ENCODE measurements around the gene PLCB1. TPM values are rescaled to one million over a fixed set of nuclear protein-coding genes. Genes with fewer than 3 reads are reported as not detected.

Gene PLCB1
- total and polyA plus RNA-seq, 10 of the 15 experiments (the other 5 are each of a cell fraction or from before 2014, with no cell fraction given) = 0.05 to 5.3 (median 0.17) TPM; not detected in 1

GRCh38 chr20:8401556-8401955, 269.5 kb downstream of the PLCB1 start:
- H3K36me3 ChIP-seq (ENCODE audit: control insufficient read depth in 2 of 2, insufficient read depth in 2 of 2, low read length in 1 of 2) = no peaks in the 10 kb centered on the region
- no peak overlapping the region for H2AFZ ChIP-seq (ENCODE audit: control insufficient read depth, low read depth, low read length)
- no peaks in the 10 kb centered on the region for H3K79me2 ChIP-seq (ENCODE audit: control insufficient read depth, insufficient read depth, low read length)
- intact Hi-C loops (cut with micrococcal nuclease; ENCODE audit: unreplicated experiment) = loop anchor here (5.0 kb wide), 1 partner anchor 201 kb away; no protein-coding TSS in a partner anchor
- ATAC-seq (no peak), DNase-seq (ENCODE audit: low read depth, low spot score) (no peak), FAIRE-seq (peak; percentile 68)
- no TSS peak for BruUV-seq (replicated peaks)
- no peaks in the 10 kb centered on the region for H3K27me3 ChIP-seq (replicated peaks in 1 of 2; ENCODE audit: control insufficient read depth in 2 of 2, insufficient read depth in 2 of 2, low read length in 1 of 2)
- H3K4me2 ChIP-seq (ENCODE audit: control insufficient read depth, insufficient read depth) = no peak overlapping the region
- TF ChIP-seq RELA (IDR thresholded peaks at IDR 0.05; ENCODE audit: borderline replicate concordance, partially characterized antibody) (no peak), BACH1 (IDR thresholded peaks at IDR 0.05; ENCODE audit: borderline replicate concordance) (no peak), NKRF (conservative IDR thresholded peaks at IDR 0.05) (no peak), SUPT20H (IDR thresholded peaks at IDR 0.05; ENCODE audit: borderline replicate concordance, control insufficient read depth, low read depth, low read length) (no peak), ATF7 (IDR thresholded peaks at IDR 0.05; ENCODE audit: low read depth) (no peak), HDGF (IDR thresholded peaks at IDR 0.05) (no peak), USF1 (IDR thresholded peaks at IDR 0.05; ENCODE audit: borderline replicate concordance, extremely low read length, insufficient read depth, low read depth, low read length) (no peak), POU2F2 (IDR thresholded peaks at IDR 0.05; ENCODE audit: borderline replicate concordance, low read depth, low read length) (no peak), ATF2 (IDR thresholded peaks at IDR 0.05; ENCODE audit: low read length) (no peak), RAD51 (IDR thresholded peaks at IDR 0.05) (no peak), IRF3 (IDR thresholded peaks at IDR 0.05) (no peak), CBX5 (IDR thresholded peaks at IDR 0.05; ENCODE audit: low read depth) (no peak), ZNF207 (IDR thresholded peaks at IDR 0.05; ENCODE audit: borderline replicate concordance) (no peak), SMAD5 (IDR thresholded peaks at IDR 0.05; ENCODE audit: low read depth) (no peak)
- no peaks in the 10 kb centered on the region; the same call in 2 of the 3 replicates for H3K9me3 ChIP-seq (replicated peaks; ENCODE audit: control insufficient read depth, insufficient read depth, low read length)
- H3K4me1 ChIP-seq (ENCODE audit: control insufficient read depth, insufficient read depth, low read length) = peaks cover 12% of the 10 kb centered on the region; the same call in 1 of the 2 replicates
- H3K4me3 ChIP-seq = no peak overlapping the region
- RAD21 ChIA-PET (ENCODE audit: unreplicated experiment) = interaction anchor here (0.6 to 1.6 kb wide), 3 partner anchors 11 to 34 kb away, joined by 3 to 8 read pairs (median 5); no protein-coding TSS in a partner anchor
- CTCF ChIA-PET = interaction anchor here (0.6 to 1.9 kb wide), 4 partner anchors 11 to 320 kb away, joined by 3 to 30 read pairs (median 6); no protein-coding TSS in a partner anchor
- POLR2A ChIA-PET = interaction anchor here (0.7 kb wide), 1 partner anchor 12 kb away, joined by 3 read pairs; no protein-coding TSS in a partner anchor
- in situ Hi-C loops (cut with MboI) = no loop called here
- H3K27ac ChIP-seq (ENCODE audit: control insufficient read depth, insufficient read depth) = no peak overlapping the region
- SMC1A ChIA-PET (ENCODE audit: uncharacterized antibody, unreplicated experiment) = interaction anchor here (0.6 to 6.5 kb wide), 6 partner anchors 13 to 1980 kb away, joined by 3 to 68 read pairs (median 4); no protein-coding TSS in a partner anchor
- no peak overlapping the region for H3K9ac ChIP-seq (ENCODE audit: control insufficient read depth, insufficient read depth, low read length)
- no peaks in the 10 kb centered on the region for H4K20me1 ChIP-seq (ENCODE audit: control insufficient read depth, insufficient read depth)
